Measurements from ENCODE around the gene WFIKKN2. TPM values are rescaled to one million over a fixed set of nuclear protein-coding genes. Genes with fewer than 3 reads are reported as not detected.

The WFIKKN2 gene
- total RNA-seq, 1 experiment from 2014 or later = 0.11 TPM

DNA sequence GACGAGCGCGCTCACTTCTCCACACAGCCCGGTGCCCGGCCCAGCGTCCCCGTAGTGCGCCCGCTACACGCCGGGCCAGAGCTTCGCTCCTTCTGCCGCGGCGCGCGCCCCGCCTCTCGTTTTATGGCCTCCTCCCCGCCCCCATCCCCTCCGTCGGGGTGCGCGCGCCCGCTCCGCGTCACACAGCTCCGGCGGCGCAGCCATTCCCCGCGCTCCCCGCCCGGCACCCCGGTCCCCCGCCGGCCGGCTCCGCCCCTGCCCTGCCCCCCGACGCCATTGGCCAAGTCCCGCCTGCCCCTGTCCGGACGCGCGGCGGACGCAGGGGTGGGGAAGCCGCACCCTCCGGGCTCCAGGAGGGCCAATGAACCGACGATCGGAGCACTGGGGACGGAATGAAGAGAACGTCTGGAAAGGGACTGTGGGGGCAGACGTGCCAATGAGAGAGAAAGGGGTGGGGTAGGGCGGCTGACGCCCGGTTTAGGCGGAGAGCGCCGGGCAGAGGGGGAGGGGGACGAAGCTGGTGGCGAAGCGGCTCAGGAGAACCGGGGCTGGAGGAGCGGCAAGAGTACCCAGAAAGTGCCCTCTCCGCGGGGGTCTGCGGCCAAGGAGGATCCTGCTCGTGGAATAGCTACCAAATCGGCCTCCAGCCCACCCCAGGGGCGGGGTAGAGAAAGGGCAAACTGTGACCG is 31.0 kb downstream of the WFIKKN2 start, which contains the start of gene TOB1 (continued):
- TF ChIP-seq, protein P1, sequence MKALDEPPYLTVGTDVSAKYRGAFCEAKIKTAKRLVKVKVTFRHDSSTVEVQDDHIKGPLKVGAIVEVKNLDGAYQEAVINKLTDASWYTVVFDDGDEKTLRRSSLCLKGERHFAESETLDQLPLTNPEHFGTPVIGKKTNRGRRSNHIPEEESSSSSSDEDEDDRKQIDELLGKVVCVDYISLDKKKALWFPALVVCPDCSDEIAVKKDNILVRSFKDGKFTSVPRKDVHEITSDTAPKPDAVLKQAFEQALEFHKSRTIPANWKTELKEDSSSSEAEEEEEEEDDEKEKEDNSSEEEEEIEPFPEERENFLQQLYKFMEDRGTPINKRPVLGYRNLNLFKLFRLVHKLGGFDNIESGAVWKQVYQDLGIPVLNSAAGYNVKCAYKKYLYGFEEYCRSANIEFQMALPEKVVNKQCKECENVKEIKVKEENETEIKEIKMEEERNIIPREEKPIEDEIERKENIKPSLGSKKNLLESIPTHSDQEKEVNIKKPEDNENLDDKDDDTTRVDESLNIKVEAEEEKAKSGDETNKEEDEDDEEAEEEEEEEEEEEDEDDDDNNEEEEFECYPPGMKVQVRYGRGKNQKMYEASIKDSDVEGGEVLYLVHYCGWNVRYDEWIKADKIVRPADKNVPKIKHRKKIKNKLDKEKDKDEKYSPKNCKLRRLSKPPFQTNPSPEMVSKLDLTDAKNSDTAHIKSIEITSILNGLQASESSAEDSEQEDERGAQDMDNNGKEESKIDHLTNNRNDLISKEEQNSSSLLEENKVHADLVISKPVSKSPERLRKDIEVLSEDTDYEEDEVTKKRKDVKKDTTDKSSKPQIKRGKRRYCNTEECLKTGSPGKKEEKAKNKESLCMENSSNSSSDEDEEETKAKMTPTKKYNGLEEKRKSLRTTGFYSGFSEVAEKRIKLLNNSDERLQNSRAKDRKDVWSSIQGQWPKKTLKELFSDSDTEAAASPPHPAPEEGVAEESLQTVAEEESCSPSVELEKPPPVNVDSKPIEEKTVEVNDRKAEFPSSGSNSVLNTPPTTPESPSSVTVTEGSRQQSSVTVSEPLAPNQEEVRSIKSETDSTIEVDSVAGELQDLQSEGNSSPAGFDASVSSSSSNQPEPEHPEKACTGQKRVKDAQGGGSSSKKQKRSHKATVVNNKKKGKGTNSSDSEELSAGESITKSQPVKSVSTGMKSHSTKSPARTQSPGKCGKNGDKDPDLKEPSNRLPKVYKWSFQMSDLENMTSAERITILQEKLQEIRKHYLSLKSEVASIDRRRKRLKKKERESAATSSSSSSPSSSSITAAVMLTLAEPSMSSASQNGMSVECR (CRISPR knock-in tag; IDR thresholded peaks at IDR 0.05; ENCODE audit: borderline replicate concordance) = 0 out of 2 replicates have a peak, but pooled peaks have one; percentile 24
- TF ChIP-seq NR2C2 (CRISPR knock-in tag; IDR thresholded peaks at IDR 0.05) (no peak), NFATC4 (CRISPR knock-in tag; IDR thresholded peaks at IDR 0.05) (peak; percentile 83), EMX1 (CRISPR knock-in tag; IDR thresholded peaks at IDR 0.05) (no peak), ELF4 (CRISPR knock-in tag; IDR thresholded peaks at IDR 0.05; ENCODE audit: low read depth) (no peak), TCF7 (CRISPR knock-in tag; IDR thresholded peaks at IDR 0.05; ENCODE audit: low read depth) (no peak), ZNF317 (CRISPR knock-in tag; IDR thresholded peaks at IDR 0.05; ENCODE audit: borderline replicate concordance, low read depth) (0 out of 2 replicates have a peak, but pooled peaks have one; percentile 1), RORB (CRISPR knock-in tag; IDR thresholded peaks at IDR 0.05) (peak; percentile 90), PREB (CRISPR knock-in tag; IDR thresholded peaks at IDR 0.05; ENCODE audit: borderline replicate concordance) (peak; percentile 54; the same call in 1 of the 2 replicates), ZMAT4 (CRISPR knock-in tag; IDR thresholded peaks at IDR 0.05) (0 out of 2 replicates have a peak, but pooled peaks have one; percentile 25), CDX4 (CRISPR knock-in tag; IDR thresholded peaks at IDR 0.05; ENCODE audit: borderline replicate concordance) (no peak), CBFB (CRISPR knock-in tag; IDR thresholded peaks at IDR 0.05; ENCODE audit: low read depth) (0 out of 2 replicates have a peak, but pooled peaks have one; percentile 73), NFE2L1 (CRISPR knock-in tag; IDR thresholded peaks at IDR 0.05) (peak; percentile 47; the same call in 1 of the 2 replicates), E2F1 (CRISPR knock-in tag; IDR thresholded peaks at IDR 0.05) (0 out of 2 replicates have a peak, but pooled peaks have one; percentile 64), IRF1 (CRISPR knock-in tag; IDR thresholded peaks at IDR 0.05) (0 out of 2 replicates have a peak, but pooled peaks have one; percentile 41), FOXP1 (CRISPR knock-in tag; IDR thresholded peaks at IDR 0.05; ENCODE audit: borderline replicate concordance) (peak; percentile 17; the same call in 1 of the 2 replicates), ZNF423 (CRISPR knock-in tag; IDR thresholded peaks at IDR 0.05) (no peak), ZNF263 (CRISPR knock-in tag; IDR thresholded peaks at IDR 0.05; ENCODE audit: low read depth) (0 out of 2 replicates have a peak, but pooled peaks have one; percentile 4), NR3C1 (CRISPR knock-in tag; conservative IDR thresholded peaks at IDR 0.05; ENCODE audit: low read depth) (no peak), SP1 (CRISPR knock-in tag; conservative IDR thresholded peaks at IDR 0.05) (peak; percentile 75), ZSCAN18 (CRISPR knock-in tag; IDR thresholded peaks at IDR 0.05) (no peak), OVOL2 (CRISPR knock-in tag; IDR thresholded peaks at IDR 0.05; ENCODE audit: borderline replicate concordance) (peak; percentile 71; the same call in 1 of the 2 replicates)
- TF ChIP-seq, protein P2, sequence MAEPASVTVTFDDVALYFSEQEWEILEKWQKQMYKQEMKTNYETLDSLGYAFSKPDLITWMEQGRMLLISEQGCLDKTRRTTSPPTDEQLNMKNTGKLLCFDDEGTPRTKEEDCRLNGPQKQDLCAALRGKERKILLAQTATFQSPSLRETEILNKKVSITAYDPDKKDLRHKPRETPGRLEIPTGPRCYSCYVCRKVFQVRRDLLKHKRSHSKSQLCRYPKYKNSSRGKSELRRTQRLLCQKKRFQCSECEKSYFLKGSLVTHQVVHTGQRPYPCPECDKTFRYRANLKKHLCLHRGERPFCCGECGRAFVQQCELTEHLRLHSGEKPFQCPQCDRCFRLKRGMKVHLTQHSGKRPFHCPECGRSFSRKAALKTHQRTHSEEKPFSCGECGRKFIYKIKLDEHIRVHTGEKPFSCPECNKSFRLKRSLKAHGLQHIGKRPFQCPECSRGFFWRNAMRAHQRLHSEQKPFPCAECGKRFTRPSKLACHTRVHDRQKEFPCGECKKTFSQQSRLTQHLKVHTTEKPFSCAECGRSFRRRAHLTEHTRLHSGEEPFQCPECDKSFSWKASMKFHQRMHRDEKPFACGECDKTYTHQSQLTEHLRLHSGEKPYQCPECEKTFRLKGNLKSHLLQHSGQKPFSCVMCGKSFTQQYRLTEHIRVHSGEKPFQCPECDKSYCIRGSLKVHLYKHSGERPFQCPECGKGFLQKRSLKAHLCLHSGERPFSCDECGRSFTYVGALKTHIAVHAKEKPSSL (CRISPR knock-in tag; conservative IDR thresholded peaks at IDR 0.05) = no peak
- TF ChIP-seq, protein P3, sequence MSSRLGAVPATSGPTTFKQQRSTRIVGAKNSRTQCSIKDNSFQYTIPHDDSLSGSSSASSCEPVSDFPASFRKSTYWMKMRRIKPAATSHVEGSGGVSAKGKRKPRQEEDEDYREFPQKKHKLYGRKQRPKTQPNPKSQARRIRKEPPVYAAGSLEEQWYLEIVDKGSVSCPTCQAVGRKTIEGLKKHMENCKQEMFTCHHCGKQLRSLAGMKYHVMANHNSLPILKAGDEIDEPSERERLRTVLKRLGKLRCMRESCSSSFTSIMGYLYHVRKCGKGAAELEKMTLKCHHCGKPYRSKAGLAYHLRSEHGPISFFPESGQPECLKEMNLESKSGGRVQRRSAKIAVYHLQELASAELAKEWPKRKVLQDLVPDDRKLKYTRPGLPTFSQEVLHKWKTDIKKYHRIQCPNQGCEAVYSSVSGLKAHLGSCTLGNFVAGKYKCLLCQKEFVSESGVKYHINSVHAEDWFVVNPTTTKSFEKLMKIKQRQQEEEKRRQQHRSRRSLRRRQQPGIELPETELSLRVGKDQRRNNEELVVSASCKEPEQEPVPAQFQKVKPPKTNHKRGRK (CRISPR knock-in tag; IDR thresholded peaks at IDR 0.05; ENCODE audit: borderline replicate concordance) = no peak
